GM19324 (cell line): ENCODE results near the gene DPYSL3.

Experiments
- ATAC-seq: cut with Tn5 transposase; IDR thresholded peaks from one replicate; pipeline ENCODE4 v1.9.1; 2021; ENCODE audit warnings: mild to moderate bottlenecking, moderate library complexity; ENCODE audit not compliant: unreplicated experiment, low FRiP score

Gene DPYSL3

GRCh38 chr5:147445917-147446316, 64.0 kb downstream of the DPYSL3 start:
- ATAC-seq: no peak

GRCh38 chr5:147445090-147445489, 64.8 kb downstream of the DPYSL3 start:
- no peak for ATAC-seq

- ATAC-seq: no peak
Observed at GRCh38 chr5:147442224-147442623, 67.6 kb downstream of the DPYSL3 start.

GRCh38 chr5:147441191-147441695, 68.6 kb downstream of the DPYSL3 start:
- ATAC-seq: no peak

- no peak for ATAC-seq
Observed at GRCh38 chr5:147439254-147439653, 70.6 kb downstream of the DPYSL3 start.

- ATAC-seq: no peak
Observed at GRCh38 chr5:147437161-147437596, 72.7 kb downstream of the DPYSL3 start.

GRCh38 chr5:147436596-147436995, 73.3 kb downstream of the DPYSL3 start:
- peak; percentile 65 for ATAC-seq

- ATAC-seq: no peak
Observed at GRCh38 chr5:147434049-147434448, 75.8 kb downstream of the DPYSL3 start.

GRCh38 chr5:147432323-147432722, 77.5 kb downstream of the DPYSL3 start:
- no peak for ATAC-seq

GRCh38 chr5:147431586-147431985, 78.3 kb downstream of the DPYSL3 start:
- no peak for ATAC-seq

GRCh38 chr5:147430628-147431027, 79.2 kb downstream of the DPYSL3 start:
- ATAC-seq: no peak

GRCh38 chr5:147427521-147428401, 82.1 kb downstream of the DPYSL3 start:
- ATAC-seq: no peak

GRCh38 chr5:147426640-147427327, 83.1 kb downstream of the DPYSL3 start:
- no peak for ATAC-seq

GRCh38 chr5:147418613-147419012, 91.3 kb downstream of the DPYSL3 start:
- no peak for ATAC-seq

- no peak for ATAC-seq
Observed at GRCh38 chr5:147417135-147417813, 92.6 kb downstream of the DPYSL3 start.

GRCh38 chr5:147415651-147416050, 94.2 kb downstream of the DPYSL3 start:
- ATAC-seq: no peak

- ATAC-seq: no peak
Observed at GRCh38 chr5:147413266-147413665, 96.6 kb downstream of the DPYSL3 start.

GRCh38 chr5:147412561-147412960, 97.3 kb downstream of the DPYSL3 start:
- ATAC-seq: no peak

GRCh38 chr5:147411359-147412319, 98.2 kb downstream of the DPYSL3 start:
- no peak for ATAC-seq
